Lung (tissue), 12 donors: ENCODE results near the gene CCDC78. TPM values are rescaled to one million over a fixed set of nuclear protein-coding genes. Genes with fewer than 3 reads are reported as not detected.

Source experiments
- ATAC-seq: fragments of 200-7000 bp; cut with Tn5 transposase; one replicate; pipeline ENCODE4 v1.9.1; 2020; ENCODE audit warnings: moderate number of reproducible peaks; ENCODE audit not compliant: insufficient read depth, low FRiP score
- DNase-seq, 3 donors: peaks; one replicate each; pipeline ENCODE4 v3.0.0-alpha.2; 2013 to 2017
- H3K27ac ChIP-seq, 2 donors: one replicate each; pipeline ENCODE4 v1.5.1; 2013; ENCODE audit warnings: mild to moderate bottlenecking in 2 of 2, moderate library complexity in 2 of 2, control low read depth in 1 of 2, inconsistent platforms in 1 of 2, low read depth in 1 of 2, low read length in 1 of 2
- H3K27me3 ChIP-seq, 3 donors: one replicate each; pipeline ENCODE4 v1.5.1; 2013; ENCODE audit warnings: low read length in 2 of 3; ENCODE audit not compliant: control insufficient read depth in 3 of 3, insufficient read depth in 3 of 3
- H3K36me3 ChIP-seq, 4 donors: one replicate each; pipeline ENCODE4 v1.5.1; 2013; ENCODE audit warnings: low read length in 4 of 4, mild to moderate bottlenecking in 1 of 4, moderate library complexity in 1 of 4; ENCODE audit not compliant: control insufficient read depth in 4 of 4, insufficient read depth in 4 of 4
- H3K4me1 ChIP-seq, 5 donors: one replicate each; pipeline ENCODE4 v1.5.1; 2013; ENCODE audit warnings: low read length in 5 of 5, mild to moderate bottlenecking in 2 of 5, moderate library complexity in 1 of 5; ENCODE audit not compliant: control insufficient read depth in 5 of 5, insufficient read depth in 5 of 5
- H3K4me3 ChIP-seq: one replicate; pipeline ENCODE4 v1.5.1; 2013; ENCODE audit warnings: mild to moderate bottlenecking, control low read depth, moderate library complexity
- H3K9ac ChIP-seq, 2 donors: one replicate each; pipeline ENCODE4 v1.5.1; 2013; ENCODE audit warnings: low read length in 2 of 2, control low read depth in 1 of 2; ENCODE audit not compliant: insufficient read depth in 1 of 2
- H3K9me3 ChIP-seq, 4 donors: one replicate each; pipeline ENCODE4 v1.5.1; 2013; ENCODE audit warnings: low read length in 3 of 4, mild to moderate bottlenecking in 1 of 4, moderate library complexity in 1 of 4; ENCODE audit not compliant: control insufficient read depth in 4 of 4, insufficient read depth in 3 of 4
- CTCF ChIP-seq: IDR thresholded peaks from 2 replicates; pipeline ENCODE4 v1.5.1; 2012; ENCODE audit warnings: mild to moderate bottlenecking; ENCODE audit errors: control extremely low read depth, extremely low read depth
- WGBS, 2 donors: extraction: QIAGEN DNeasy Blood & Tissue Kit; methylation state at CpG; one replicate each; pipeline ENCODE4 v1.1.7; 2013; 5-methylcytosine and 5-hydroxymethylcytosine counted together
- polyA plus RNA-seq, 2 donors: library from polyadenylated mRNA; stranded (reverse); fragments of 200-250 nt; gene quantifications; one replicate each; pipeline ENCODE4 v1.2.1, GENCODE V29; 2013
- total RNA-seq, 2 donors: library from RNA; depleted of rRNA in 1 of 2; stranded (reverse); fragments of >200 nt in 1 of 2; gene quantifications; one replicate each; pipeline ENCODE4 v1.2.1, GENCODE V29; 2014 to 2021
- donor health status: control.
- donor health status: control.
- donor health status: Bipolar disorder and iron deficiency.
- donor health status: healthy.
- donor health status: DM: yes; HTN: yes; CAD: no.

The CCDC78 gene
- total and polyA plus RNA-seq, 4 donors = 25.6 to 71.6 (median 37.0) TPM

- Histone ChIP-seq H3K9ac (peak overlapping the region in 1 of 2 donors; percentile 63), H3K9me3 (no peaks in the 10 kb centered on the region), H3K27me3 (no peaks in the 10 kb centered on the region), H3K27ac (peak overlapping the region; percentile 32 to 68), H3K4me3 (peak overlapping the region; percentile 92), H3K36me3 (peaks cover 0 to 21% (median 5%) of the 10 kb centered on the region in 4 donors), H3K4me1 (peaks cover 0 to 13% (median 5%) of the 10 kb centered on the region in 5 donors)
- ATAC-seq (no peak), DNase-seq (no peak)
- 0 to 1% methylated on average over 20 to 22 of the region's 22 CpGs for WGBS, 2 donors
- no peak for TF ChIP-seq CTCF
Observed at GRCh38 chr16:740459-740763, 14.2 kb upstream of the CCDC78 start.

GRCh38 chr16:739560-740458, 13.6 kb upstream of the CCDC78 start:
- no peak for TF ChIP-seq CTCF
- Histone ChIP-seq H3K27me3 (no peaks in the 10 kb centered on the region), H3K36me3 (peaks cover 0 to 27% (median 7%) of the 10 kb centered on the region in 4 donors), H3K9ac (peak overlapping the region in 1 of 2 donors; percentile 63), H3K27ac (no peak overlapping the region), H3K4me3 (peak overlapping the region; percentile 92), H3K9me3 (no peaks in the 10 kb centered on the region), H3K4me1 (peaks cover 0 to 13% (median 5%) of the 10 kb centered on the region in 5 donors)
- no peak for ATAC-seq
- WGBS, 2 donors = 47 to 52% methylated on average over 38 of the region's 38 CpGs
- DNase-seq = no peak

DNA sequence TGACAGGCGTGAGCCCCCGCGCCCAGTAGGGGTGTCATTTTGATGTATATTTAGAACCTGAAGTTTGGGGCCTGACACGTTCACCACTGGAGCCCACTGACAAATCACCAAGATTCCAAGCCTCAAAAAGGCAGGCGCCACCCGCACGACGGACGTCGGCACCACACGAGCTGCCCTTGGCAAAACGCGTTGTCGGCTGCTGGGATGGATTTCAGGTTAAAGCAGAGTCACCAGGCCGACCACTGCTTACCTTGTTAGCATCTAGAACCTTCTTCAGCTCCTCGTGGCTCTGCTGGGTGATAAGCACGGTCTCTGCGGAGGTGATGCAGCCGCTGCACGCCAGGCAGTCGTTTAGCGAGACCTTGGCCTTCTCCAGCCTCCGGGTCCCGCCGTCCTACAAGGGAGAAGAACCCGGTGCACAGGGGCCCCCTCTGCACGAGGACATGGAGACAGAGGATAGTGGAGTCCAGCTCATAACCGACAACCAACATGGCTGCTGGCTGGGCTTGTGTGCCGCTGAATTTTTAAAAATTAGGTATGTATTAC, 10.8 kb upstream of the CCDC78 start:
- no peak overlapping the region for H3K27ac ChIP-seq
- peaks cover 5 to 48% (median 14%) of the 10 kb centered on the region in 4 donors for H3K36me3 ChIP-seq
- ATAC-seq (no peak), DNase-seq (no peak)
- WGBS, 2 donors = 96 to 97% methylated on average over 29 of the region's 29 CpGs
- TF ChIP-seq CTCF = no peak
- H3K4me3 ChIP-seq = no peak overlapping the region
- no peak overlapping the region for H3K9ac ChIP-seq
- H3K27me3 ChIP-seq = no peaks in the 10 kb centered on the region
- H3K9me3 ChIP-seq = no peaks in the 10 kb centered on the region
- H3K4me1 ChIP-seq = peaks cover 0 to 13% (median 5%) of the 10 kb centered on the region in 5 donors
